Heart right ventricle (tissue), 16 donors: ENCODE data around the gene FRY. TPM values are rescaled to one million over a fixed set of nuclear protein-coding genes. Genes with fewer than 3 reads are reported as not detected.

Experiments
- ATAC-seq, 8 donors: fragments of 200-7000 bp; cut with Tn5 transposase; one replicate each; pipeline ENCODE4 v1.9.1; 2020; ENCODE audit warnings: mild to moderate bottlenecking in 8 of 8, moderate library complexity in 8 of 8, moderate number of reproducible peaks in 1 of 8
- DNase-seq, 2 donors: peaks; one replicate each; pipeline ENCODE4 v3.0.0-alpha.2; 2020
- H3K27ac ChIP-seq, 10 donors: fragments of 200-600 bp; sonication (generic) in 2 of 10; one replicate each; pipeline versions ENCODE4 v1.5.0 to v1.8.0; 2020 to 2022; ENCODE audit warnings: mild to moderate bottlenecking in 3 of 10
- H3K27me3 ChIP-seq, 7 donors: fragments of 200-600 bp; one replicate each; pipeline ENCODE4 v1.8.0; 2021 to 2022; ENCODE audit warnings: mild to moderate bottlenecking in 2 of 7
- H3K36me3 ChIP-seq, 9 donors: fragments of 200-600 bp; sonication (generic) in 1 of 9; one replicate each; pipeline versions ENCODE4 v1.5.0 to v1.8.0; 2020 to 2022; ENCODE audit warnings: mild to moderate bottlenecking in 2 of 9
- H3K4me1 ChIP-seq, 9 donors: fragments of 200-600 bp; sonication (generic) in 1 of 9; one replicate each; pipeline versions ENCODE4 v1.5.0 to v1.8.0; 2020 to 2022; ENCODE audit warnings: mild to moderate bottlenecking in 4 of 9
- H3K4me3 ChIP-seq, 10 donors: fragments of 200-600 bp; sonication (generic) in 2 of 10; one replicate each; pipeline versions ENCODE4 v1.5.0 to v1.8.0; 2020 to 2022; ENCODE audit warnings: mild to moderate bottlenecking in 7 of 10, moderate library complexity in 2 of 10
- H3K9me3 ChIP-seq, 11 donors: fragments of 200-600 bp in 10 of 11; sonication (generic) in 2 of 11; one replicate each; pipeline versions ENCODE4 v1.5.0 to v1.8.0; 2013 to 2022; ENCODE audit warnings: mild to moderate bottlenecking in 2 of 11, control low read depth in 1 of 11, moderate library complexity in 1 of 11
- CTCF ChIP-seq, 9 donors: fragments of 200-600 bp; sonication (generic) in 2 of 9; IDR thresholded peaks; one replicate each; pipeline versions ENCODE4 v1.5.0 to v1.8.0; 2021 to 2022; ENCODE audit warnings: antibody characterized with exemption in 9 of 9, mild to moderate bottlenecking in 5 of 9, moderate library complexity in 1 of 9
- WGBS, 2 donors: extraction: QIAGEN DNeasy Blood & Tissue Kit; methylation state at CpG; one replicate each; pipeline ENCODE4 v1.1.7; 2013; ENCODE audit warnings: inconsistent platforms in 1 of 2; 5-methylcytosine and 5-hydroxymethylcytosine counted together
- intact Hi-C, 10 donors: fragments of 100-400 bp; cut with DNase I; formaldehyde crosslinking; loops; one replicate each; pipeline versions ENCODE4 v1.11.1 to v1.14.2; 2022
- polyA plus RNA-seq, 2 donors: library from polyadenylated mRNA; stranded (reverse); fragments of 200-250 nt; gene quantifications; one replicate each; pipeline ENCODE4 v1.2.3, GENCODE V29; 2013
- total RNA-seq, 10 donors: library from RNA; stranded (reverse); fragmentation: NEBNext Ultra II Directional in 3 of 10; extraction: Animal tissue kit (Norgen Biotek cat#: 25700) in 3 of 10; gene quantifications; one replicate each; pipeline versions ENCODE4 v1.2.1 to v1.2.4, GENCODE V29; 2021 to 2023
- donor health status: Arrhythmogenic right ventricular cardiomyopathy.
- donor health status: ischemic (EF 13 %, LVEDD 7.1; RV severe dilation, severe dysfunction).
- donor health status: healthy with polysubstance abuse.
- donor health status: DM: no; HTN: yes; CAD: no.
- donor health status: DM: no; HTN: no; CAD: no.
- donor health status: ischemic (EF 25% LVEDD 6.9; RV normal size, moderate dysfunction).
- donor health status: ischemic (EF 25% LVEDD 5.7; RV mildly dilated, moderate dysfunction).
- donor health status: healthy.
- donor health status: DM: yes; HTN: yes; CAD: no.
- donor health status: Ischemic cardiomyopathy.
- donor health status: ischemic (EF 35%, LVEDD 5.7; RV mildly dilated, moderate dysfunction).
- donor health status: nonischemic (EF 11% LVEDD 7.7; RV severe dilation, severe dysfunction).
- donor health status: DM: yes; HTN: yes; CAD: no.
- donor health status: PGD.
- donor health status: ischemic (EF 29% LVEDD 5.4; RV normal size, mild dysfunction).
- donor health status: nonischemic (EF 23%, LVEDD 6.1; RV moderate dilation, normal function).

The FRY gene
- total and polyA plus RNA-seq, 12 donors, result 24.9 to 268 (median 207) TPM

DNA sequence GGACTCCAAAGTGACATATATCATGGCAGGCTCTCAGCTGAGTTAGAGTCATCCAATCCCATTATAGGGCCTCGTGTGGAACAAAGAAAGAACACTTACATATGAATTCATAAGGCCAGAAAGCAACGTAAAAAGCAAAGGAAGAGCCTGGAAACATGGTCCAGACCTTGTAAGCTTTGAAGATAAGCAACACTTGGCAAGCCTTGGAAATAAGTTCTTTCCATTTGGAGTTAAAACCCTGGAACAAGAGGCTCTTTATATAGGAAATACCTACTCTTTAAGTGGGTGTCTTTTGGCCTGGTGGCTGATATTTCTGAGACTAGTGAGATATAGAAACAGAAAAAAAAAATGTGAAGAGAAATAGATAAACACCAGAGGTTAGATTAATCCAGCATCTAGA lies 234.2 kb downstream of the FRY start:
- TF ChIP-seq CTCF (IDR thresholded peaks at IDR 0.05), result no peak
- intact Hi-C loops, result no loop called here
- ATAC-seq (no peak), DNase-seq (no peak)
- peaks cover 11 to 64% (median 51%) of the 10 kb centered on the region in 9 donors for H3K4me1 ChIP-seq
- 18% methylated on average over 2 of the region's 2 CpGs for WGBS, 2 donors
- no peaks in the 10 kb centered on the region for H3K27me3 ChIP-seq
- H3K27ac ChIP-seq, result peak overlapping the region in 9 of 10 donors; percentile 13 to 92 (median 79)
- H3K36me3 ChIP-seq, result peaks cover 0 to 86% (median 36%) of the 10 kb centered on the region in 9 donors
- no peaks in the 10 kb centered on the region for H3K9me3 ChIP-seq
- no peak overlapping the region for H3K4me3 ChIP-seq

- no peak for DNase-seq
These were observed 234.6 kb downstream of the FRY start for GRCh38 chr13:32266130-32266529.

GRCh38 chr13:32267836-32268439 lies 236.4 kb downstream of the FRY start:
- H3K4me3 ChIP-seq, result no peak overlapping the region
- no peaks in the 10 kb centered on the region for H3K9me3 ChIP-seq
- intact Hi-C loops, result no loop called here
- TF ChIP-seq CTCF (IDR thresholded peaks at IDR 0.05), result peak; percentile 20 to 61 (median 47)
- ATAC-seq, result no peak
- peaks cover 5 to 99% (median 43%) of the 10 kb centered on the region in 9 donors for H3K36me3 ChIP-seq
- peaks cover 5 to 54% (median 33%) of the 10 kb centered on the region in 9 donors for H3K4me1 ChIP-seq
- H3K27ac ChIP-seq, result peak overlapping the region in 1 of 10 donors; percentile 92
- WGBS, 2 donors, result 90 to 93% methylated on average over 7 of the region's 7 CpGs
- no peak for DNase-seq
- no peaks in the 10 kb centered on the region for H3K27me3 ChIP-seq

More at GRCh38 chr13:32266130-32266529, 234.6 kb downstream of the FRY start:
- Histone ChIP-seq H3K4me3 (no peak overlapping the region), H3K36me3 (peaks cover 0 to 90% (median 40%) of the 10 kb centered on the region in 9 donors), H3K27me3 (no peaks in the 10 kb centered on the region), H3K9me3 (no peaks in the 10 kb centered on the region), H3K27ac (peak overlapping the region in 7 of 10 donors; percentile 29 to 92 (median 80)), H3K4me1 (peaks cover 7 to 64% (median 48%) of the 10 kb centered on the region in 9 donors)
- intact Hi-C loops, result no loop called here
- TF ChIP-seq CTCF (IDR thresholded peaks at IDR 0.05), result no peak
- whole genome bisulfite sequencing, 2 donors, result 81 to 88% methylated on average over 1 of the region's 1 CpG
- ATAC-seq, result no peak

DNA sequence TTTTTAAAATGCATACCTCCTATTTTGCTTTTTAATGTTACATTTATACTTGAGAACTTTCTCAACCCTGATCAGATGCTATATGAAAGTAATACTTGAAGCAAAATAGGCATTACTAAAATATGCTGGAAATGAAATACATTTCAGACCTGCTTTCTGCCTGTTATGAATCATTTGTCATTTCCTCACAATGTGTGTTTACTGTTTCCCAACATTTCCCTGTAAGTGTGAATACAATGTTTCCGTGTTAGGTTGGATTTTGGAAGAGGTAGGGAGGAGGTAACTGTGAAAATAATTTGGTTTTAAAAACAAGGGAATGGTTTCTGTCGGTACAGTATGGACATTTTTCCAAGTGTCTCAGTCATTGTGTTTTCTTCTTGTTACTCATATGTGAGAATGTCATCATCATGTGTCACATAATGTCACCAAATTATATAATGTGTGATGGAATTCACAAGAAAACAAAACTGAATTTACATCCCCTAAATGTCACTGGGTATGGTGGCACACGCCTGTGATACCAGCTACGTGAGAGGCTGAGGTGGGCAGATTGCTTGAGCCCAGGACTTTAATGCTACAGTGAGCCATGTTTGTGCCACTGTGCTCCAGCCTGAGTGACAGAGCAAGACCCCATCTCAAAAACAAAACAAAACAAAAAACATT lies 240.6 kb downstream of the FRY start:
- no peak for TF ChIP-seq CTCF (IDR thresholded peaks at IDR 0.05)
- WGBS, 2 donors, result 68 to 80% methylated on average over 4 of the region's 4 CpGs
- no peak for DNase-seq
- H3K4me1 ChIP-seq, result peaks cover 0 to 19% (median 4%) of the 10 kb centered on the region in 9 donors
- H3K36me3 ChIP-seq, result peaks cover 5 to 100% (median 52%) of the 10 kb centered on the region in 9 donors
- ATAC-seq, result peak in 2 of 8 donors; percentile 33 to 53
- no peaks in the 10 kb centered on the region for H3K9me3 ChIP-seq
- intact Hi-C loops, result no loop called here
- H3K4me3 ChIP-seq, result no peak overlapping the region
- H3K27me3 ChIP-seq, result no peaks in the 10 kb centered on the region
- H3K27ac ChIP-seq, result peak overlapping the region in 2 of 10 donors; percentile 49 to 54
